Activated CD4-positive, alpha-beta T cell treated with anti-CD3 and anti-CD28 coated beads for 1 hour (primary cell): ENCODE results near the gene ASIC4.

Experiments used
- DNase-seq: peaks from one replicate; pipeline ENCODE4 v3.0.0-alpha.2; 2020

Gene ASIC4

DNA sequence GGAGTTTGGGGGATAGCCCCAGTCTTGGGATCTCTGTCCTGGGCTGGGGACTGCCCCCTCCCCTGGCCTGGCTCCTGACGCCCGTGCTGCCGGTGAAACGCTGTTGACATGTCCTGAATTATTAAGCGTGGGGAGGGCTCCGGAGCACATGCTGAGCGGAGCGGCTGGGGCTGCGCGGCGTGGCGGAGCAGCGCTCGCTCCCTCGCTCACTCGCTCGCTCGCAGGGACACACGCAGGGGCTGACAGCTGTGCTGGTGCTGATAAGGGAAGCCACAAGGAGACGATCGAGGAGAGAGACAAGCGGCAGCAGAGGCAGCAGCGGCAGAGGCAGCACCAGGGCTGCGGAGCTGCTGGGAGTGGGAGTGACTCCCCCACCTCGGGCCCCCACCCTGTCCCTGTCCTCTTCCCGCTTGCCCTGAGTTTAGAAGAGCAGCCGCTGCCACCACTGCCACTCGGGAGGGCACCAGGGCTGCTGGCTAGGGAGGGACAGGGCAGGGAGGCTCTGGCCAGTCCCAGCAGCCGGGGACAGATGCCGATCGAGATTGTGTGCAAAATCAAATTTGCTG lies at the start of gene ASIC4:
Gene ASIC4 (plus strand): TSS at position 287 of the 566 bp plus-strand sequence. CDS start 243 bp downstream, at position 530.
- no peak for DNase-seq

- DNase-seq, result no peak
Observed at GRCh38 chr2:219465659-219466561, 48.4 kb upstream of the ASIC4 start.

- no peak for DNase-seq
Observed at GRCh38 chr2:219466816-219467735, 47.2 kb upstream of the ASIC4 start.

DNA sequence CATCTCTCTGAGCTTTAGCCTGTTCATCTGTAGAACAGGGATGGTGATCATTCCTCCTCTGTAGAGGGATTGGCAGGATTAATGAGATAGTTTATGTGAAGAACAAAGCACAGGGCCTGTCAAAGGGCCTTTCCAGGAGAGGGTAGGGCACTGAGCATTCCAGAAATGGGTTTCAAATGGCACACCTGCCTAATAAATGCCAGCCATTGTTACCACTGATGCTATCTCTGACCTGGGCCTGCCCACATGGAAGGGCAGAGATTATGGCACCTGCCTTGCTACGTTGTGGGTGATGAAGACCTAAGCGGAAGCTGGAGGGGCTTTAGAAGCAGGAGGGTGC lies 46.6 kb upstream of the ASIC4 start:
- no peak for DNase-seq

DNA sequence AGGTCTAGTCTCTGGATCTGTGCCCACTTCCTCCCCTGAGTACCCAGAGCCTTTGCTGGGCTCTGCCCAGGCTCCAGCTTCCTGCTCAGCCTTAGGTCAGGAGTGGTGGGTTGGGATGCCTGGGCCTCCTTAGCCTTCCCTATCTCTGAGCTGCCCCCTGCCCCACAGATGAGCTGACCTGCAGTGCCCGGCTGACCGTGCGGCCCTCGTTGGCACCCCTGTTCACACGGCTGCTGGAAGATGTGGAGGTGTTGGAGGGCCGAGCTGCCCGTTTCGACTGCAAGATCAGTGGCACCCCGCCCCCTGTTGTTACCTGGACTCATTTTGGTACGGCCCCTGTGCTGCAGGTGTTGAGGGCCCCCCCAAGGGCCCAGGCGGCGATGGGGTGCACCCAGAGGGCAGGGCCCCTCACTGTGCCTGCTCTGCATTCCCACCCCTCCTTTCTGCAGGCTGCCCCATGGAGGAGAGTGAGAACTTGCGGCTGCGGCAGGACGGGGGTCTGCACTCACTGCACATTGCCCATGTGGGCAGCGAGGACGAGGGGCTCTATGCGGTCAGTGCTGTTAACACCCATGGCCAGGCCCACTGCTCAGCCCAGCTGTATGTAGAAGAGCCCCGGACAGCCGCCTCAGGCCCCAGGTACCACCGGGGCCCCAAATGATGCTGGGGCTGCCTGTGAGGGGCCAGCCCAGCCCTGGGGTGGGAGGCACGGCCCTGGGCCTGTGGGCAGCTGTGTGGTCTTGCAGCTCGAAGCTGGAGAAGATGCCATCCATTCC lies 45.7 kb upstream of the ASIC4 start:
- DNase-seq, result no peak

DNA sequence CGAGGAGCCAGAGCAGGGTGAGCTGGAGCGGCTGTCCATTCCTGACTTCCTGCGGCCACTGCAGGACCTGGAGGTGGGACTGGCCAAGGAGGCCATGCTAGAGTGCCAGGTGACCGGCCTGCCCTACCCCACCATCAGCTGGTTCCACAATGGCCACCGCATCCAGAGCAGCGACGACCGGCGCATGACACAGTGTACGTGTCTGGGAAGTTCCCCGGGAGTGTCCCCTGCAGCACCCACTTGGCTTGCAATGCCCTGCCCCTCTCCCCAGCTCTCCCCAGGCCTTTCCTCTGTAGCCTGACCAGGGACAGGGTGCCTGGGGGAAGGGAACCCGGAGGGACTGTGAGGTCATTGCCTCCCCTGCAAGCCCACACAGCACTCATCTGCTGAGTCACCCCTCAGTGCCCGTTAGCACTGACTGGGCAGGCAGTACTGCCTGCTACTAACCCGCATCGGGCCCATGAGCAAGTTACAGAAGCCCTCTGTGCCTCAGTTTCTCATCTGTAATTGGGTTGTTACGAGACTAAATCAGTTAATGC lies 45.0 kb upstream of the ASIC4 start:
- DNase-seq, result no peak

DNA sequence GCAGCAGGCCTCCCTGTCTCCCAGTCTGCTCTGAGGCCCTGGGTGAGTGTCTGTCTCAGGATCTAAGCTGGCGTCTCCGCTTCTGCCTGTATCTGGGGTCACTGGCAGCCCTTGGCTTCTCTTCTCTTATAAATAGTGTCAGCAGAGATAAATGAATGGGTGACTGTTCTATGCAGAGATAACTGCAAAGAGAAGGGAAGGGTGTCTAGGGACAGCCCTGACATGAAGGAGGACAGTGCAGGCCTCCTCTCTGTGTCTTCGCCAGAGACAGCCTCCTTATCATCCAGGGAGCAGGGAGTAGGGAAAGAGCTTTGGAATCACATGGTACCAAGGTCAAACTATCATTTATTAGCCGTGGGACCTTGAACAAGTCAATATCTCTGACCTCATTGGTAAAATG lies 43.9 kb upstream of the ASIC4 start:
- DNase-seq, result no peak

GRCh38 chr2:219471476-219472371 lies 42.6 kb upstream of the ASIC4 start:
- DNase-seq, result no peak

GRCh38 chr2:219472629-219473187 lies 41.6 kb upstream of the ASIC4 start:
- DNase-seq, result no peak

GRCh38 chr2:219473511-219473910 lies 40.8 kb upstream of the ASIC4 start:
- DNase-seq, result no peak

GRCh38 chr2:219474285-219475060 lies 39.8 kb upstream of the ASIC4 start:
- no peak for DNase-seq

GRCh38 chr2:219475278-219475677 lies 39.0 kb upstream of the ASIC4 start:
- no peak for DNase-seq

DNA sequence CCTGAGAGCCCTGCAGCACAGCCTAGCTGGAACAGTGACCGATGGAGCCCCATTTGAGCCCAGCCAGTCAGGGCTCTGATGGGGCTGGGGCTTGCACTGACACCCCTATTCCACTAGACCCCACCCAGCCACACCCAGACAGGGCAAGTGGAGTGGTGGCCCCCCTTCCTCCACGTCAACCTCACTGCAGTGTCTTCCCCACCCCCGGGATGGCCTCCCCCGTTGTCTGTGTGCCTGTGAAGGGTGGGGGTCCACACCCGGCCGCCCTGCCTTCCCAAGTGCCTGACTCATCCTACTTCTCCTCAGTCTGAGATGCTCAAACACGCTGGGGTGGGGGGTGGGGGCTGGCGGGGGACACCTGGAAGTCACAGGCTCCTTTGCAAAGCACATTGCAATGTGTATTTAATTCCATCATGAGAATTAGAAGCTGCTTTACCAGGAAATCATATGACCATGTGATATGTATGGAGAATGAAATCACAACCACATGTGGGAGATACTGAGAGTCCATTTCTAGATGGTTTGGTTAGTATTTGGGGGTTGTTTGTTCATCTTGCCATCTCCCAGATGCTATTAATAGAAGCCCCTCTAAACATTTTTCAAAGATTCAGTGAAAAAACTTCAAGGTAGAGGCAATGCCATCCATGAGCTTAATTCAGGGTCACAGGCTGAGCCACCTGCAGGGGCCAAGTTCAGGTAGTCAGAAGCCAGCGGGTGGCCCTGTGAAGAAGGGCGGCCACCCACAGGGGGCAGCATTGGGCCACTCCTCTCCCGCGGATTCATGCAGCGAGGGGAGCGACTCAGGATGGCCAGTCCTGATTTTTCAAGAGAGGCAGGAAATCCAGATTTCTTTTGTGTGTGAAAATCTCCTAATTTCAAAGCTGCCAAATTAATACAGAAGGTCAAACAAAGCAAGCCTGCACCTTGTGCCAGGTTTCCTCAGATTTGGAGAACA lies 38.3 kb upstream of the ASIC4 start:
- DNase-seq, result peak; percentile 33

- DNase-seq, result no peak
Observed at GRCh38 chr2:219476652-219477151, 37.6 kb upstream of the ASIC4 start.

GRCh38 chr2:219477179-219477578 lies 37.1 kb upstream of the ASIC4 start:
- DNase-seq, result no peak

DNA sequence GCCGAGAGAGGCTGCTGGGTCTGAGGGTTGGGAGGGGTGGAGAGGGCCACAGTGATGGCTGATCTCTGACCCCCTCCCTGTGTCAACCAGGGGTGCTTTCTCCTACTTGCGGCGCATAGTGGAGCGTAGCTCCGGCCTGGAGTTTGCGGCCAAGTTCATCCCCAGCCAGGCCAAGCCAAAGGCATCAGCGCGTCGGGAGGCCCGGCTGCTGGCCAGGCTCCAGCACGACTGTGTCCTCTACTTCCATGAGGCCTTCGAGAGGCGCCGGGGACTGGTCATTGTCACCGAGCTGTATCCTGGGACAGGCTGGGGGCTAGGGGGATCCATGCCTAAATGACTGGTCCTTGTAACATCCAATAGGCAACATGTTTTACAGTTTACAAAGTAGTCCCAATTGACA lies 36.5 kb upstream of the ASIC4 start:
- no peak for DNase-seq

GRCh38 chr2:219478916-219479315 lies 35.4 kb upstream of the ASIC4 start:
- no peak for DNase-seq

- no peak for DNase-seq
Observed at GRCh38 chr2:219480004-219480403, 34.3 kb upstream of the ASIC4 start.
